IMR-90 (cell line): ENCODE results near the gene CTRB1. TPM values are rescaled to one million over a fixed set of nuclear protein-coding genes. Genes with fewer than 3 reads are reported as not detected.
"Not testable (repeated sequence)": the region's sequence is repeated elsewhere in the genome, so short reads cannot be mapped to it uniquely, and the experiment has no call there.

ENCODE experiments used
- ATAC-seq: fragments of 200-7000 bp; cut with Tn5 transposase; 2 replicates; pipeline ENCODE4 v1.9.1; 2020; ENCODE audit warnings: low read depth, mild to moderate bottlenecking, moderate library complexity
- BruUV-seq: library from RNA; stranded (reverse); fragments of 400-500 nt; replicated peaks from 2 replicates; lab custom pipeline; 2021; lab: Mats Ljungman, UMichigan
- CTCF ChIA-PET: fragments of 300-600 bp; formaldehyde crosslinking; extraction: SDS; loops from one replicate; lab custom pipeline; 2021; ENCODE audit warnings: antibody characterized with exemption; lab: Yijun Ruan, JAX
- POLR2A ChIA-PET: fragments of 300-600 bp; sonication (Branson Sonifier 250); formaldehyde crosslinking; loops from one replicate; lab custom pipeline; 2022; ENCODE audit warnings: antibody characterized with exemption; ENCODE audit not compliant: unreplicated experiment; lab: Charles Lee
- DNase-seq: peaks from one replicate; pipeline ENCODE4 v3.0.0; 2013
- H2AFZ ChIP-seq: replicated peaks from 2 replicates; pipeline ENCODE3; 2013; ENCODE audit warnings: low read length, mild to moderate bottlenecking; ENCODE audit not compliant: poor library complexity
- H2AK5ac ChIP-seq: 2 replicates; pipeline ENCODE4 v1.6.1; 2013; ENCODE audit warnings: low read depth, low read length, inconsistent platforms
- H2AK9ac ChIP-seq: replicated peaks from 2 replicates; pipeline ENCODE3; 2013; ENCODE audit warnings: mild to moderate bottlenecking, low read depth, low read length, moderate library complexity; ENCODE audit not compliant: poor library complexity
- H2BK120ac ChIP-seq: 2 replicates; pipeline ENCODE4 v1.6.1; 2013; ENCODE audit warnings: low read depth, low read length, inconsistent platforms
- H2BK15ac ChIP-seq: 3 replicates; pipeline ENCODE4 v1.6.1; 2013; ENCODE audit warnings: low read depth, low read length, inconsistent platforms
- H2BK20ac ChIP-seq: 2 replicates; pipeline ENCODE4 v1.6.1; 2013; ENCODE audit warnings: low read depth, mild to moderate bottlenecking, inconsistent platforms, low read length, moderate library complexity
- H2BK5ac ChIP-seq: 2 replicates; pipeline ENCODE4 v1.6.1; 2013; ENCODE audit warnings: mild to moderate bottlenecking, low read depth, low read length, inconsistent platforms; ENCODE audit not compliant: poor library complexity, severe bottlenecking
- H3K14ac ChIP-seq: replicated peaks from 2 replicates; pipeline ENCODE4 v1.6.1; 2013; ENCODE audit warnings: low read depth, low read length, inconsistent platforms
- H3K18ac ChIP-seq: 2 replicates; pipeline ENCODE4 v1.6.1; 2013; ENCODE audit warnings: low read depth, low read length, control low read depth
- H3K23ac ChIP-seq: 2 replicates; pipeline ENCODE4 v1.6.1; 2013; ENCODE audit warnings: low read depth, low read length, inconsistent platforms
- H3K27ac ChIP-seq: 2 replicates; pipeline ENCODE4 v1.5.1; 2013; ENCODE audit warnings: mild to moderate bottlenecking, control low read depth, low read length; ENCODE audit not compliant: insufficient read depth
- H3K27me3 ChIP-seq: 2 replicates; pipeline ENCODE4 v1.6.1; 2013; ENCODE audit warnings: low read length; ENCODE audit not compliant: control insufficient read depth, insufficient read depth
- H3K36me3 ChIP-seq: 2 replicates; pipeline ENCODE4 v1.6.1; 2013; ENCODE audit warnings: low read length, mixed read lengths; ENCODE audit not compliant: control insufficient read depth, insufficient read depth
- H3K4ac ChIP-seq: 2 replicates; pipeline ENCODE4 v1.6.1; 2013; ENCODE audit warnings: low read depth, low read length, inconsistent platforms
- H3K4me1 ChIP-seq: 2 replicates; pipeline ENCODE4 v1.6.1; 2013; ENCODE audit warnings: low read length, mixed read lengths; ENCODE audit not compliant: control insufficient read depth, insufficient read depth
- H3K4me2 ChIP-seq: 2 replicates; pipeline ENCODE4 v1.6.1; 2013; ENCODE audit warnings: low read depth, mild to moderate bottlenecking, control low read depth, low read length, moderate library complexity
- H3K4me3 ChIP-seq: 2 replicates; pipeline ENCODE4 v1.5.1; 2013; ENCODE audit warnings: low read depth, mild to moderate bottlenecking, control low read depth, low read length, moderate library complexity; ENCODE audit not compliant: insufficient read depth
- H3K56ac ChIP-seq: 2 replicates; pipeline ENCODE4 v1.6.1; 2013; ENCODE audit warnings: low read length, inconsistent platforms; ENCODE audit not compliant: insufficient read depth; ENCODE audit errors: extremely low read depth
- H3K79me1 ChIP-seq, 2 experiments: 2 replicates each; pipeline ENCODE4 v1.6.1; 2013; ENCODE audit warnings: low read length in 2 of 2, inconsistent platforms in 1 of 2, low read depth in 1 of 2
- H3K9ac ChIP-seq: 2 replicates; pipeline ENCODE4 v1.6.1; 2013; ENCODE audit warnings: low read depth, low read length, control low read depth
- H3K9me1 ChIP-seq: 2 replicates; pipeline ENCODE4 v1.6.1; 2013; ENCODE audit warnings: low read length, inconsistent platforms; ENCODE audit not compliant: insufficient read depth
- H3K9me3 ChIP-seq: 2 replicates; pipeline ENCODE4 v1.6.1; 2013; ENCODE audit warnings: low read length; ENCODE audit not compliant: control insufficient read depth, insufficient read depth
- H4K20me1 ChIP-seq: 2 replicates; pipeline ENCODE4 v1.6.1; 2013; ENCODE audit warnings: low read length, inconsistent platforms; ENCODE audit not compliant: insufficient read depth
- H4K5ac ChIP-seq: 2 replicates; pipeline ENCODE4 v1.6.1; 2013; ENCODE audit warnings: mild to moderate bottlenecking, low read depth, low read length, control low read depth
- H4K8ac ChIP-seq, 2 experiments: 2 replicates each; pipeline ENCODE4 v1.6.1; 2013; ENCODE audit warnings: low read depth in 2 of 2, low read length in 2 of 2, control low read depth in 1 of 2, inconsistent platforms in 1 of 2
- H4K91ac ChIP-seq: 2 replicates; pipeline ENCODE4 v1.6.1; 2013; ENCODE audit warnings: low read depth, low read length, inconsistent platforms; ENCODE audit not compliant: insufficient read depth
- WGBS, 2 experiments: methylation state at CpG; one replicate each; pipeline versions ENCODE4 v1.1.5 to v1.1.7; 2013; ENCODE audit warnings: missing lambda C conversion rate in 2 of 2; ENCODE audit not compliant: insufficient read length in 1 of 2; ENCODE audit errors: extremely low coverage in 2 of 2; 5-methylcytosine and 5-hydroxymethylcytosine counted together
- dilution Hi-C: fragments of 300-500 bp; cut with HindIII; formaldehyde crosslinking; loops from one replicate; pipeline ENCODE4 v1.14.3; 2018; ENCODE audit warnings: low sequenced_read_pairs; ENCODE audit not compliant: unreplicated experiment
- in situ Hi-C: fragments of 300-500 bp; cut with MboI; formaldehyde crosslinking; loops from 3 replicates; pipeline ENCODE4 v1.14.3; 2019; ENCODE audit warnings: low sequenced_read_pairs, inconsistent platforms, mixed read lengths
- intact Hi-C: fragments of 100-400 bp; cut with micrococcal nuclease; formaldehyde crosslinking; loops from 2 replicates; pipeline ENCODE4 v1.10.0; 2022
- polyA plus RNA-seq, 3 experiments: library from polyadenylated mRNA; depleted of rRNA; stranded (reverse); fragments of >200 nt; gene quantifications; 2 replicates each; pipeline ENCODE4 v1.2.3, GENCODE V29; 2012; ENCODE audit warnings: low replicate concordance in 1 of 3
- total RNA-seq: library from RNA; depleted of rRNA; stranded (reverse); fragments of >200 nt; gene quantifications from 2 replicates; pipeline ENCODE4 v1.2.3, GENCODE V29; 2012

CTRB1 gene
- total and polyA plus RNA-seq, 2 of the 4 experiments (the other 2 are of a cell fraction), result not detected

- in situ Hi-C loops, result loop anchor here (25.0 kb wide), 2 partner anchors 382 to 557 kb away; no protein-coding TSS in a partner anchor
- dilution Hi-C loops, result not testable (repeated sequence)
Measured at GRCh38 chr16:75205438-75205837, 13.3 kb upstream of the CTRB1 start.

GRCh38 chr16:75205961-75206748 is 12.6 kb upstream of the CTRB1 start:
- H3K36me3 ChIP-seq, H3K9me1 ChIP-seq, H2AFZ ChIP-seq, H3K4me1 ChIP-seq, H3K4me2 ChIP-seq, H3K27ac ChIP-seq, H2AK5ac ChIP-seq, H3K79me1 ChIP-seq, BruUV-seq, POLR2A ChIA-PET, H3K18ac ChIP-seq, dilution Hi-C loops, H4K5ac ChIP-seq, H3K4ac ChIP-seq, H3K14ac ChIP-seq, H4K91ac ChIP-seq, H3K56ac ChIP-seq, CTCF ChIA-PET, DNase-seq, H3K23ac ChIP-seq, H2BK15ac ChIP-seq, H3K9me3 ChIP-seq, H2BK20ac ChIP-seq, H4K8ac ChIP-seq, H3K4me3 ChIP-seq, H3K9ac ChIP-seq, H2BK5ac ChIP-seq, H3K27me3 ChIP-seq, H2BK120ac ChIP-seq, H4K20me1 ChIP-seq, H2AK9ac ChIP-seq: not testable (repeated sequence)
- 92% methylated on average over 6 of the region's 25 CpGs; no CpG with 5 or more reads in 1 of the 2 experiments for WGBS, 2 experiments
- peak; percentile 6; the same call in 1 of the 2 replicates for ATAC-seq
- intact Hi-C loops (loop anchor here (2.0 kb wide), 1 partner anchor 19 kb away; no protein-coding TSS in a partner anchor), in situ Hi-C loops (loop anchor here (25.0 kb wide), 2 partner anchors 381 to 556 kb away; no protein-coding TSS in a partner anchor)

More at GRCh38 chr16:75205438-75205837, 13.3 kb upstream of the CTRB1 start:
- H4K91ac ChIP-seq, DNase-seq, H3K79me1 ChIP-seq, H3K9me3 ChIP-seq, H3K4me1 ChIP-seq, H3K56ac ChIP-seq, H3K4me2 ChIP-seq, H3K4ac ChIP-seq, H3K27ac ChIP-seq, H2BK15ac ChIP-seq, CTCF ChIA-PET, H4K20me1 ChIP-seq, H3K27me3 ChIP-seq, H2BK20ac ChIP-seq, H2AK5ac ChIP-seq, BruUV-seq, H3K9me1 ChIP-seq, H3K14ac ChIP-seq, ATAC-seq, H3K4me3 ChIP-seq, POLR2A ChIA-PET, H4K5ac ChIP-seq, intact Hi-C loops, H4K8ac ChIP-seq, H3K36me3 ChIP-seq, H2AK9ac ChIP-seq, H3K18ac ChIP-seq, H2BK5ac ChIP-seq, H3K23ac ChIP-seq, H2AFZ ChIP-seq, H3K9ac ChIP-seq, H2BK120ac ChIP-seq: not testable (repeated sequence)
- WGBS, 2 experiments, result no CpG with 5 or more reads among the region's 19 CpGs
